Stimulated activated CD8-positive, alpha-beta memory T cell treated with anti-CD3 and anti-CD28 coated beads, Interleukin-12 subunit alpha, Interleukin-12 subunit beta, amount 100 ng/mL, for 4 hours (primary cell): Measurements from ENCODE around the gene RNF13.
"Not testable (repeated sequence)": the region's sequence is repeated elsewhere in the genome, so short reads cannot be mapped to it uniquely, and the experiment has no call there.

ENCODE experiments used
- DNase-seq: peaks from one replicate; pipeline ENCODE4 v3.0.0-alpha.2; 2020; ENCODE audit warnings: low read depth

RNF13 gene

DNA sequence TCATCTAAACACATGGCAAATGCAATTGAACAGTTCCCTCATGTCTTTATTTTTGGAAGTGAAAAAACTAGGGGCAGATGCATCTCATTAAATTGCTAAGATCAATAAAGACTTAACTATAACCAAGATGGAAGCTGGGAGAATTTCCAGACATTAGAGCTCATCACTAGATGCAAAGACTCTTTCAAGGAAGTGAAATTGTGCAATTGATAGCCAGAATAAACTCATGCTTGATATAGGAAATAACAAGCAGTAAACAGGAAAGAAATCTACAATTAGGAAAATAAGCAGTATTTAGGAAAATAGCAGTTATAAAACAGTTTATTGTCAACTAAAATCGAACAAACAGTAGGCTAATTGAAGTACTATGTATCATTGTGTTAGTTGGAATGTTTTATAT is 11.8 kb upstream of the RNF13 start:
- no peak for DNase-seq

GRCh38 chr3:149801639-149802038 is 11.4 kb upstream of the RNF13 start:
- DNase-seq: no peak

- DNase-seq: no peak
Measured at GRCh38 chr3:149806171-149806778, 6.7 kb upstream of the RNF13 start.

DNA sequence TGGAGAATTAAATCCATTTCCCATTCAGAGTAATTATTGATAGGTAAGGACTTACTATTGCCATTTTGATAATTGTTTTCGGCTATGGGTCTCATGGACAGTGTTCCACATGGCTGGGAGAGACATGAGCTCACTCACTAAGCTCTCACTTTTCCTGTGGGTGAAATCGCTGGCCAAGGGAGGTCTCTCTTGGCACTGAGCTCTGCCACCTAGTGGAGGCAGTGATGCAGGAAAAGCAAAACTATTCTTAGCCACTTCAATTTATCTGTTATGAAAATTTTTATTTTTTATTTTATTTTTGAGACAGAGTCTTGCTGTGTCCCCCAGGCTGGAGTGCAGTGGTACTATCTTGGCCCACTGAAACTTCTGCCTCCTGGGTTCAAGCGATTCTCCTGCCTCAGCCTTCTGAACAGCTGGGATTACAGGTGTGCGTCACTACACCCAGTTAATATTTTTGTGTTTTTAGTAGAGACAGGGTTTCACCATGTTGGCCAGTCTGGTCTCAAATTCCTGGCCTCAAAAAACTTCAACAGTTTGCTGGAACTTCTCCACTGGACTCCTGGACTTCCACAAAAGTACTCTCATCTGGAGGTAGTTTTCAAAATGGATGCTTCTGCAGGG is 4.7 kb upstream of the RNF13 start:
- DNase-seq: peak; percentile 13

GRCh38 chr3:149809699-149810098 is 3.3 kb upstream of the RNF13 start:
- DNase-seq: no peak

- DNase-seq: no peak
Measured at GRCh38 chr3:149810846-149811245, 2.2 kb upstream of the RNF13 start.

DNA sequence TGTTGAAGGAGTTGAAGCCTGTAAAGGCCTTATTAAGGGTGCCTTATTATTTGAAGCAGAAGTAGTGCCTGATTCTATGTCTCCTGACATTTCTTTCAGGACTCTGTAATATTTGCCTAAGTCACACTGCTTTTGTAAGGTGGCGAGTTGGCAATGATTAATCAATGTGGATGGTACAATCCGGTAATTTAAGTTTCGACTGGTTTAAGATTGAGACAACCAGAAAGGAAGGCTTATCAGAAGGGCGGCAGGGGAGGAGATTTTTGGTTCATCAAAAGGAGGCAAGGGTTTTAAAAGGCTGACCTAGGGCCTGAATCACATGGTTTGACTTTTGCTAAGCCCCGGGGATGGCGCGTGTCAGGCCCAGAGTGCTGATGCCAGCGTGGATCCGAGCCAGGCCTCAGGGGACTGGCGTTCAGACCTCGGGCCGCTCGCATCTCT is 830 bp upstream of the RNF13 start:
- no peak for DNase-seq

DNA sequence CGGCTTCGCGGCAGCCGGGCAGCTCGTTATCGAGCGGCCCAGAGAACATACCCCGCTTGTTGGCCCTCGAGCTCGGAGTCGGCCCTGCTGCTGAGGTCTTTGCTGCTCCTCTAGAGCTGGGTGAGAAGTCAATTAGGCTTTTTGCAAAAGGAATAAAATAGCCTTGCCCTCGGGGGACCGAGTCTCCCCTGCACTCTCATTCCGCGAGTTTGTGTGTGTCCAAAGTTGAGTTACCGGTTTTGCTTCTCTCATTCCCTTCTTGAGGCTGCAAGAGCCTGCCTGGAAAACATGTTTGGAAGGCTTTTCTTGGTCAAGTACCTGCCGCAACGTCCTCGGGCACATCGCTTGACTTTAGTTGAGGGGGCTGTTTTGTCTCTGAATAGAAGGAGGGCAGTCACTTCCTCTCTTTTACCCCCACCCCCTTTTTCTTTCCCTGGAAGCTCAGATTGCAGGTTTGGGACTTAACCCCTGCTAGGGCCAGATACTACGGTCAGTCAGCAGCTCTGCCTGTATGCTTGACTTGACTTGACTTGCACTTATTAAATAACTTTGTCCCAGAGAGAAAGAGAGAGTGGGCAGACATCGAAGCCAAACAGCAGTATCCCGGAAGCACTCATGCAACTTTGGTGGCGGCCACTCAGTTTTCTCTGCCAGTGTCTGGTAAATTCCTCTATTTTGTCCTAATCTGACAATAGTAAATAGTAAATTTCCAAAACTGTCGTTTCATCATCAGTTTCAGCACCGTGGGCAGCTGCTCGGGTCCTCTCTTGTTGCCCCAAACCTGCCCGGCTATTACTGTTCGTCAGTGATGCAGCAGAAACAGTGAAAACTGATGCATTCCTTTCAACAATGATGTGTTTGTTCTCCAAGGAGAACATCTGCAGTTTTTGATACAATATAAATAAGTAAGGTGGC is 609 bp downstream of the RNF13 start:
- no peak for DNase-seq

DNA sequence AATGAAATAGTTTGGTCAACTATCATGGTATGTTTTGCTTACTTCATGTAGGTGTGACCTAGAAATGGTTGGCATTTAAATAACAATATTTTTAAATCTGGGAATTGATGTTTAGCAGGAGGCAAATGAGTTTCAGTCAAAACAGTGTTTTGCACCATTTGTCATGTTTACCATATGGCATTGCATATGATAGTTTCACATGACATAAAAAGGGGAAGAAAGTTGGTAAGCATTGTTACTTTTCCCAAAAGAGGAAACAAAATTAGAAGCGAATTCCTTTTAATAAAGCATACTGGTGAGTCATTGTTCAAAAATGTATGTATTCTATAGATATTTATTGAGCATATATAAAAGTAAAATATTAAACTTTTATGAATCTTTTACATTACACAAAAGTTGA is 2.3 kb downstream of the RNF13 start:
- no peak for DNase-seq

DNA sequence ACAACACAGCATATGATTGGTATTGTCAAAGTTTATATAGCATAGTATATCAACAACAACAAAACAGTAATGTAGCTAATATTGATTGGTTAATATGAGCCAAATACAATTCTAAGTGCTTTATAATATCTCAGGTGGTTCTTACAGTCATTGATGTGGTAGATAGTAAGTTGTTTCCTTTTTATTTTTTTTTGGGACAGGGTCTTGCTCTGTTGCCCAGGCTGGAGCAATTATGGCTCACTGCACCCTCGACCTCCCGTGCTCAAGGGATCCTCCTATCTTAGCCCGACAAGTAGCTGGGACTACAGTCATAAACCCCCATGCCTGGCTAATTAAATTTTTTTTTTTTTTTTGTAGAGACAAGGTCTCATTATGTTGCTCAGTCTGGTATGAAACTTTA is 2.7 kb downstream of the RNF13 start:
- no peak for DNase-seq

GRCh38 chr3:149816311-149816710 is 3.3 kb downstream of the RNF13 start:
- DNase-seq: no peak

DNA sequence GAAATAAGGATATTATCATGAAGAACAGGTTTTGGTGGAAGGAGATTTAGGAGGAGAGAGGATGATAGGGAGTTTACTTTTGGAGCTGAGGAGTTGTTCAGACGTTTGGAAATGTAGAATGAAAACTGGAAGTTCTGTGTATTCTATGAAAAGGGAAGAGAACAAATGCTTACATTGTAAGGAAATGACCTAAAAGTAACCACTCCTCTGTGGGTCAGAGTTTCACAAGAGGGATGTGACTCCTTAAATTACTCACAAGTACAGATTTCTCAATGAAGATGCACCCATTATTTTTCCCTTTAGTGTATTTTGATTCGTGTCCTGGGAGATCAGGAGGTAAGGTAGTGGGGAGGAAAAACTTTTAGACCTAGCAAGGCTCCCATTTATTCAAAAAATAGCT is 4.0 kb downstream of the RNF13 start:
- no peak for DNase-seq

DNA sequence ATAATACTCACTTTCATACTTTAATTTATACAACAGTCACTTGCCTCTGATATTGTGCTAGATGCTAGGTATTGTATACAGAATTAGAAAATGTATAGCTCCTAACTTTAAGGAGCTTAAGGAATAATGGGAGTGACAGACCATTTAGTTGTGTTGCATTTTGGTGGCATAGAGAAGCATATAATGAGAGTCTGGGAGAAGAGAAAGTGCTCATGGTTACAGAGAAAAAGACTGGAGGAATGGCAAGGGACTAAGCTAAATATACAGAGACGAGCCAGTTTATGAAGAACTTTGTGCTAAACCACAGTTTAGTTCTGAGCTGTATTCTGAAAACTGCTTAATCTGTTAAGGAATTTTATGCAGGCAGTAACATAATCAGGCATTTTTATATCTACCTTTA is 6.4 kb downstream of the RNF13 start:
- no peak for DNase-seq

DNA sequence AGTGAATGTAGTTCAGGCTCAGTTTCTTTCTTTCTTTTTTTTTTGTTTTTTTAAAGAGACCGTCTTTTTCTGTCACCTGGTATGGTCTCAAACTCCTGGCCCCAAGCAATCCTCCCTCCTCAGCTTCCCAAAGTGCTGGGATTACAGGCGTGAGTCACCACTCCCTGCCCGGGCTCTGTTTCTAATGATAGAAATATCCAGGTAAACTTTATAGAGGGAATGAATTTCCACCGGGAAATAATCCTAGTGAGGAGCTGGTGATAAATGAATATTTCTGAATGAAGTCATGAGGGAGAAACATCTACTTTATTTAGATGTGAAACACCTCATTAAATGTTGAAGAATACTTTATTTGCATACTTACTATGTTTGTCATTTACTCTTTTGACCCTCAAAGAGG is 7.2 kb downstream of the RNF13 start:
- DNase-seq: no peak

DNA sequence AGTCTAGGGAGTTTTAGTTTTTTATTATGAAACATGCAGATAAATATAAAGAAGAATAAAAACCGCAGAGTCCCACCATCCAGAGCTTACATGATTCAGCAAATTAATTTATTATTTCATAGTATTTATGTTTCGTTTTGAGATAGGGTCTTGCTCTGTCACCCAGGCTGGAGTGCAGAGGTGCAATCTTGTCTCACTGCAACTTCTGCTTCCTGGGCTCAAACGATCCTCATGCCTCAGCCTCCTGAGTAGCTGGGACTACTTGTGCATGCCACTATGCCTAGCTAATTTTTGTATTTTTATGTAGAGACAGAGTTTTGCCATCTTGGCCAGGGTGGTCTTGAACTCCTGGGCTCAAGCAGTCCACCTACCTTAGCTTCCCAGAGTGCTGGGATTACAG is 13.6 kb downstream of the RNF13 start:
- DNase-seq: no peak

DNA sequence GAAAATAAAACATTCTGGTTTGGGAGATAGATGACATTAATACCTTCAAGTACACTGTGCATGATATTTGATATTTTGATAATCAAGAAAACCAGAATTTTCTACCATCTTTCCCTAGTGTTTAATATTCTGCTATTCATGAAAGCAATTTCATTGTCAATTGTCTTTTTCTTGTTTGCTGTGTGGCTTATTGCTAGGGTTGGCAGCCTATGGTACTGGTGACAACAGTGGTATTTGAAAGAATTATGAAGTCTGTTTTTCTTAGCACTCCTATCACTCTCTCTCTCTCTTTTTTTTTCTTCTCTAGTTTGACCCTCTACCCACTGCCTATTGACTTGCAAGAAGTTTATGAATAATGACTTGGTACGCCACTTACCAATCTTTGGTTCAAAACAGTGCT is 15.4 kb downstream of the RNF13 start:
- no peak for DNase-seq

GRCh38 chr3:149829631-149830030 is 16.6 kb downstream of the RNF13 start:
- DNase-seq: not testable (repeated sequence)

DNA sequence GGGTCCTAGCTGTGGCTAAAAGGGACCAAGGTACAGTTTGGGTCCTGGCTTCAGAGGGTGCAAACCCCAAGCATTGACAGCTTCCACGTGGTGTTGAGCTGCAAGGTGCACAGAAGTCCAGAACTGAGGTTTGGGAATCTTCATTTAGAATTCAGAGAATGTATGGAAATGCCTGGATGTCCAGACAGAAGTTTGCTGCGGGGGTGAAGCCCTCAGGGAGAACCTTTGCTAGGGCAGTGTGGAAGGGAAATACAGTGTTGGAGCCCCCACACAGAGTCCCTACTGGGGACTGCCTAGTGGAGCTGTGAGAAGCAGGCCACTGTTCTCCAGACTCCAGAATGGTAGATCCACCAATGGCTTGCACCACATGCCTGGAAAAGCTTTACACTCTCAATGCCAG is 17.9 kb downstream of the RNF13 start:
- DNase-seq: no peak

GRCh38 chr3:149831321-149831720 is 18.3 kb downstream of the RNF13 start:
- no peak for DNase-seq

GRCh38 chr3:149832086-149832485 is 19.1 kb downstream of the RNF13 start:
- no peak for DNase-seq

DNA sequence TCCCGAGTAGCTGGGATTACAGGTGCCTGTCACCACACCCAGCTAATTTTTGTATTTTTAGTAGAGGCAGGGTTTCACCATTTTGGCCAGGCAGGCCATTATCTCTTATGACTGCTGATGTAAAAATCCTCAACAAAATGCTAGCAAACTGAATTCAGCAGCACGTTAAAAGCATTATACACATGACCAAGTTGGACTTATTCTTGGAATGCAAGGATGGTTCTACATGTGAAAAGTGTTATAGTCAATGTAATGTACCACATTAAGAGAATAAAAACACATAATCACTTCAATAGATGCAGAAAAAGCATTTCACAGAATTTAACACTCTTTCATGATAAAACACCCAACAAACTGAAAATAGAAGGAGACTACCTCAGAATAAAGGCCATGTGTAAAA is 20.2 kb downstream of the RNF13 start:
- no peak for DNase-seq

- DNase-seq: not testable (repeated sequence)
Measured at GRCh38 chr3:149838491-149838890, 25.5 kb downstream of the RNF13 start.

GRCh38 chr3:149839469-149839868 is 26.5 kb downstream of the RNF13 start:
- DNase-seq: not testable (repeated sequence)
